Measurements from ENCODE around the gene CLSTN3.

The CLSTN3 gene

DNA sequence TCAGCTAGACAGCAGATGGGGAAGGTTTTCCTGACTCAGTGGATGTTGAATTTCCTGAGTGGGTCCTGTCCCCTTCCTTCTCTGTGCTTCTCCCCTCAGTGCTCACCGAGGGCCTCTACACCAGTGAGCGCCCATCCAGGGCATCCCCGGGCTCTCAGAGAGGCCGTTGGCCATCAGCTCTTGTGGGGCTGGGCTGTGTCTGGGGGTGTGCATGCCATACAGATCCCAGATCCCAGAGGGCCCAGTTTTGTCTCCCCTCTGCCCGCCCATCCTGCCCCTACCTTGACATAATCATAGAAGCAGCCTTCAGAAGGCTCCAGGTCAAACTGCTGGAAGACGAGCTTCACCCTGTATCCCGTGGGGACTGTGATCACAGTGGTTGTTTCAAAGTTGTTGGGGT, 39.0 kb upstream of the CLSTN3 start:
- no peak overlapping the region for H3K4me3 ChIP-seq (ENCODE audit: low read depth in 1 of 2, low read length in 1 of 2)

DNA sequence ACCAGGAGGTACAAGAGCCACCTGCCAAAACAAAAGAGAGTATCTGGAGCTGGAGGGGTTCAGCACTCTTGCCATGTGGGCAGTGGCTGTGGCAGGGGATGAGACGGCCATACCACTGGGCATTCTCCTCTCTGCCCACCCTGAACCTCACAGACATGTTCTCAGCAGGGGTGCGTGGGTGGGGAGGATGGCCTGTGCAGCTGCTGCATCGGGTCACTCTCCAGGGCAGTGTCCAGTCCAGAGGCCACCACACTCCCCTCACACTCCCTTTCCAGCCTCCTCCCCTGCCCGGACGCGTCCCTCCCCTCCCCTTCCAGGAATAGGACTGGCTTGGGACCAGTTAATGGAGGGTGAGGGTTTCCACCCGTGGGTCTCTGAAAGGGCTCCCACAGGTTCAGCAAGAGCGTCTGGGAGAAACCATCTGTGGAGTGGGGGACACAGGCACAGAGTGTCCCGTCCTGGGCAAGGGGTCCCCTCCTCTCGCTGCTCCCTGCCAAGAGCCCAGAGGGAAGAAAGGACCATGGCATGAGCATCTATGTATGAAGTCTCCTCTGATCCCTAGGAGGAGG, 38.4 kb upstream of the CLSTN3 start:
- peaks cover 11 to 19% of the 10 kb centered on the region in 2 experiments for H3K4me1 ChIP-seq (ENCODE audit: control insufficient read depth in 1 of 2, insufficient read depth in 1 of 2, low read depth in 1 of 2, low read length in 1 of 2)
- no peaks in the 10 kb centered on the region for H3K9me3 ChIP-seq
- H3K27ac ChIP-seq, result peak overlapping the region; percentile 52
- H3K27me3 ChIP-seq, result no peaks in the 10 kb centered on the region
- H3K36me3 ChIP-seq, result peaks cover 15% of the 10 kb centered on the region
- TF ChIP-seq, protein P1, sequence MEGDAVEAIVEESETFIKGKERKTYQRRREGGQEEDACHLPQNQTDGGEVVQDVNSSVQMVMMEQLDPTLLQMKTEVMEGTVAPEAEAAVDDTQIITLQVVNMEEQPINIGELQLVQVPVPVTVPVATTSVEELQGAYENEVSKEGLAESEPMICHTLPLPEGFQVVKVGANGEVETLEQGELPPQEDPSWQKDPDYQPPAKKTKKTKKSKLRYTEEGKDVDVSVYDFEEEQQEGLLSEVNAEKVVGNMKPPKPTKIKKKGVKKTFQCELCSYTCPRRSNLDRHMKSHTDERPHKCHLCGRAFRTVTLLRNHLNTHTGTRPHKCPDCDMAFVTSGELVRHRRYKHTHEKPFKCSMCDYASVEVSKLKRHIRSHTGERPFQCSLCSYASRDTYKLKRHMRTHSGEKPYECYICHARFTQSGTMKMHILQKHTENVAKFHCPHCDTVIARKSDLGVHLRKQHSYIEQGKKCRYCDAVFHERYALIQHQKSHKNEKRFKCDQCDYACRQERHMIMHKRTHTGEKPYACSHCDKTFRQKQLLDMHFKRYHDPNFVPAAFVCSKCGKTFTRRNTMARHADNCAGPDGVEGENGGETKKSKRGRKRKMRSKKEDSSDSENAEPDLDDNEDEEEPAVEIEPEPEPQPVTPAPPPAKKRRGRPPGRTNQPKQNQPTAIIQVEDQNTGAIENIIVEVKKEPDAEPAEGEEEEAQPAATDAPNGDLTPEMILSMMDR (IDR thresholded peaks at IDR 0.05), result no peak
- H3K4me3 ChIP-seq (ENCODE audit: low read depth in 1 of 2, low read length in 1 of 2), result peak overlapping the region; percentile 51 to 59

More for the DNA sequence above, 39.0 kb upstream of the CLSTN3 start:
- H3K9me3 ChIP-seq, result no peaks in the 10 kb centered on the region
- H3K27ac ChIP-seq, result no peak overlapping the region
- H3K27me3 ChIP-seq, result no peaks in the 10 kb centered on the region
- H3K36me3 ChIP-seq, result peaks cover 9% of the 10 kb centered on the region
- TF ChIP-seq, protein P1 (IDR thresholded peaks at IDR 0.05), result no peak
- H3K4me1 ChIP-seq (ENCODE audit: control insufficient read depth in 1 of 2, insufficient read depth in 1 of 2, low read depth in 1 of 2, low read length in 1 of 2), result peaks cover 11 to 19% of the 10 kb centered on the region in 2 experiments

DNA sequence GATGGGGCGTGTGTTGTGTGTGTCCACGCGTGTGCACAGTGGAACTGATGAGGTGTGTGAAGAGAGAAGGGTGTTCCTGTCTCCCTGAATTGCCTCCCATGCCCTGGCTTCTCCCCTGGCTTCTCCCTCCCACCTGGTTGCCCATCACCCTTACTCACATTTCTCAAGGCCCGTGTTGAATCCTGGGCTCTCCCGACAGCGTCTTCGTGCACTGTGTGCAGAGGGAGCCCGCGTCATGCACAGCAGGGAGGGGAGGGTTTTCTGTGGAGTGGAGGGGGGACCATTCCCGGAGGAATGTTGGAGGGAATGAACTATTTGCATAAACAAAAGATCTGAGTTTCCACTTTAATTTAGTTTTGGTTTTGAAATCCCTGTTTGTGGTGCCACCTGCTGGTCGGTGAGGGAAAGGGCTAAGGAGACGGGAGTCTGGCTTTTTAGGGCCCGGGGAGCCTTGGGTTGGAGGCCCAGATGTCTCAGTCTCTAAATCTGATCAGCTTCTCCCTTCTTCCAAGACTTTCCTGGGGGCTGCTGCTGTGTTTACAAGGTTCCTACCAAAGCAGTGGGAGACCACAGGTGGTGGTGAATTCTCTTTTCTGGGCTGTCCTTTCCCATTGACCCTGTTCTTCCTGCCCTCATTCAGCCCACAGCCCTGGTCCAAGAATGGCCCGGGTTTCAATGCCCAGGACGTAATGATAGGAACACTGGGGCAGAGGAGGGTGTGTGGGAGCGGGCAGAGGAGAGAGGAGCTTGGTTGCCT, 37.8 kb upstream of the CLSTN3 start, which contains the start of gene C1R:
TSS of gene C1R (minus strand) at position 217 of the 757 bp plus-strand sequence. CDS start at position 160, 57 bp downstream.
- H3K27me3 ChIP-seq, result no peaks in the 10 kb centered on the region
- TF ChIP-seq, protein P1 (IDR thresholded peaks at IDR 0.05), result peak; percentile 85
- peaks cover 11 to 19% of the 10 kb centered on the region in 2 experiments for H3K4me1 ChIP-seq (ENCODE audit: control insufficient read depth in 1 of 2, insufficient read depth in 1 of 2, low read depth in 1 of 2, low read length in 1 of 2)
- peak within 1 kb of the TSS; percentile 52 for H3K27ac ChIP-seq
- H3K36me3 ChIP-seq, result peaks cover 22% of the 10 kb centered on the region
- peak within 1 kb of the TSS; percentile 51 to 59 for H3K4me3 ChIP-seq (ENCODE audit: low read depth in 1 of 2, low read length in 1 of 2)
- H3K9me3 ChIP-seq, result no peaks in the 10 kb centered on the region

DNA sequence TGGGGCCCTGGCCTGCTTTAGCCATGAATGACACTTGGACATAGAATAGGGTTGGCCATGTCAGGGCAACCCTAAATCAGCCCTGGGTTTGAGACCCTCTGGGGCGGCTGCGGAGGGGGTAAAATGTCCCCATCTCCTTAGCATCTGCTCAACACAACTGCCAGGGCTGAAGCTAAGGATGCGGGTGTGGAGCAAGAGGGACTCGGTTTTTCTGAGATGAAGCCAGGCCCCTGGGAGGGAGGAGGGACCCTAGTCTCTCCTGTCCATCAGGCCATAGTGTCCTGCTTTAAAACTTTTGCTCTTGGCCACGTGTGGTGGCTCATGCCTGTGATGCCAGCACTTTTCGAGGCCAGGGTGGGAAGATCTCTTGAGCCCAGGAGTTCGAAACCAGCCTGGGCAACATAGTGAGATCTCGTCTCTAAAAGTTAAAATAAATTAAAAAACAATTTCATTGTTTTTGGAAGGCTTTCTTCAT, 37.1 kb upstream of the CLSTN3 start:
- H3K36me3 ChIP-seq, result peaks cover 28% of the 10 kb centered on the region
- H3K27me3 ChIP-seq, result no peaks in the 10 kb centered on the region
- H3K9me3 ChIP-seq, result no peaks in the 10 kb centered on the region
- TF ChIP-seq, protein P1 (IDR thresholded peaks at IDR 0.05), result no peak
- H3K27ac ChIP-seq, result peak overlapping the region; percentile 52
- peaks cover 11 to 19% of the 10 kb centered on the region in 2 experiments for H3K4me1 ChIP-seq (ENCODE audit: control insufficient read depth in 1 of 2, insufficient read depth in 1 of 2, low read depth in 1 of 2, low read length in 1 of 2)
- no peak overlapping the region for H3K4me3 ChIP-seq (ENCODE audit: low read depth in 1 of 2, low read length in 1 of 2)

DNA sequence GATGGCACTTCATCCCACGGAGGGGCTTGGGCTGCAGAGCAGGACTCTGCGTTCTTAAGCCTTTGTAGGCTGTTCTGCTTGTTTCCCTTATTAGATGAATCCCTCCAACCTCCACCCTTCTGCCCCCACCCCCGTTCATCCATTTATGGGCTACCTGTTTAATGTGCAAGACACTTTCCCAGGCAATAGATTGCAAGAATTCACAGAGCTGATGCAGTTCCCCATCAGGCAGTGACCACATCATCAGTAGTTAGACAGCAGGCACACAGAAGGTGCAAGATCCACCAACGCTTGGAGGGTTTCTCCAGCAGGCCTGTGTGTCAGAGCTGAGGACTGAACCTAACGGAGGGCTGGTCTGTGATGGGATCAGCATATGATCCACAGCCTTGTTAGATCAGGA, 36.7 kb upstream of the CLSTN3 start:
- Histone ChIP-seq H3K36me3 (peaks cover 32% of the 10 kb centered on the region), H3K9me3 (no peaks in the 10 kb centered on the region), H3K27me3 (no peaks in the 10 kb centered on the region), H3K4me3 (ENCODE audit: low read depth in 1 of 2, low read length in 1 of 2) (no peak overlapping the region), H3K27ac (no peak overlapping the region), H3K4me1 (ENCODE audit: control insufficient read depth in 1 of 2, insufficient read depth in 1 of 2, low read depth in 1 of 2, low read length in 1 of 2) (peaks cover 11 to 19% of the 10 kb centered on the region in 2 experiments)
- TF ChIP-seq, protein P1 (IDR thresholded peaks at IDR 0.05), result no peak

Data from neutrophil (primary cell).